HFFc6 (cell line): ENCODE data around the gene NANOGP8. TPM values are rescaled to one million over a fixed set of nuclear protein-coding genes. Genes with fewer than 3 reads are reported as not detected.
"Not testable (repeated sequence)": the region's sequence is repeated elsewhere in the genome, so short reads cannot be mapped to it uniquely, and the experiment has no call there.

Experiments
- DNase-seq: peaks from one replicate; pipeline ENCODE4 v3.0.0-alpha.2; 2018
- H3K27ac Mint-ChIP-seq: 2 replicates; pipeline ENCODE4 v1.8.0; 2020; ENCODE audit warnings: mild to moderate bottlenecking, mixed read lengths
- H3K27me3 Mint-ChIP-seq: 2 replicates; pipeline ENCODE4 v1.8.0; 2021; ENCODE audit warnings: mild to moderate bottlenecking, moderate library complexity, mixed read lengths; ENCODE audit not compliant: insufficient read depth
- H3K36me3 Mint-ChIP-seq: 2 replicates; pipeline ENCODE4 v1.8.0; 2021; ENCODE audit warnings: low read depth, mixed read lengths
- H3K4me1 Mint-ChIP-seq: 2 replicates; pipeline ENCODE4 v1.8.0; 2020; ENCODE audit warnings: low read depth, mixed read lengths
- H3K4me3 Mint-ChIP-seq: 2 replicates; pipeline ENCODE4 v1.8.0; 2020; ENCODE audit warnings: mild to moderate bottlenecking, moderate library complexity, mixed read lengths
- H3K9me3 Mint-ChIP-seq: 2 replicates; pipeline ENCODE4 v1.8.0; 2020; ENCODE audit warnings: mild to moderate bottlenecking, mixed read lengths
- CTCF ChIP-seq: fragments of 200-600 bp; sonication (generic); IDR thresholded peaks from 2 replicates; pipeline ENCODE4 v1.5.0; 2021; ENCODE audit warnings: antibody characterized with exemption, mild to moderate bottlenecking
- long read RNA-seq: library from polyadenylated mRNA; unstranded; transcript quantifications from one replicate; pipeline ENCODE4 v2.0.0, GENCODE V29; 2019
- total RNA-seq, 6 experiments: library from RNA; stranded (reverse); fragmentation: NEBNext Ultra II Directional; extraction: Animal tissue kit (Norgen Biotek cat#: 25700); gene quantifications; 2 replicates in 1 of 6; 3 replicates in 5 of 6; pipeline ENCODE4 v1.2.3, GENCODE V29; 2021

The NANOGP8 gene
- total RNA-seq: not detected
- long read RNA-seq: 0 reads

- not testable (repeated sequence) for H3K36me3 Mint-ChIP-seq, H3K9me3 Mint-ChIP-seq, DNase-seq, H3K4me3 Mint-ChIP-seq, H3K27me3 Mint-ChIP-seq, H3K27ac Mint-ChIP-seq
- peaks cover 11% of the 10 kb centered on the region for H3K4me1 Mint-ChIP-seq
These were observed at the start of gene NANOGP8 for GRCh38 chr15:35085176-35085919. NANOGP8 (minus strand) TSS chr15:35085295; CDS start chr15:35085110, 185 bp downstream.

- Mint-ChIP-seq H3K27ac (no peak overlapping the region), H3K27me3 (peaks cover 3% of the 10 kb centered on the region), H3K4me3 (no peak overlapping the region), H3K36me3 (no peaks in the 10 kb centered on the region), H3K4me1 (no peaks in the 10 kb centered on the region), H3K9me3 (no peaks in the 10 kb centered on the region)
- TF ChIP-seq CTCF: no peak
- no peak for DNase-seq
These were observed 49.2 kb upstream of the NANOGP8 start for GRCh38 chr15:35134299-35134698.

- H3K27me3 Mint-ChIP-seq: peaks cover 5% of the 10 kb centered on the region
- H3K4me1 Mint-ChIP-seq: no peaks in the 10 kb centered on the region
These were observed 45.1 kb upstream of the NANOGP8 start for GRCh38 chr15:35130245-35130644.

GRCh38 chr15:35129361-35129760 lies 44.3 kb upstream of the NANOGP8 start:
- H3K9me3 Mint-ChIP-seq: no peaks in the 10 kb centered on the region
- TF ChIP-seq CTCF: no peak
- no peak overlapping the region for H3K27ac Mint-ChIP-seq
- no peak overlapping the region for H3K4me3 Mint-ChIP-seq
- H3K36me3 Mint-ChIP-seq: 0 out of 2 replicates have a peak, but pooled peaks cover 7% of the 10 kb centered on the region
- no peaks in the 10 kb centered on the region for H3K4me1 Mint-ChIP-seq
- H3K27me3 Mint-ChIP-seq: peaks cover 5% of the 10 kb centered on the region
- DNase-seq: no peak

More at GRCh38 chr15:35130245-35130644, 45.1 kb upstream of the NANOGP8 start:
- Mint-ChIP-seq H3K36me3 (0 out of 2 replicates have a peak, but pooled peaks cover 7% of the 10 kb centered on the region), H3K4me3 (no peak overlapping the region), H3K9me3 (no peaks in the 10 kb centered on the region), H3K27ac (no peak overlapping the region)
- no peak for DNase-seq
- TF ChIP-seq CTCF: no peak

- no peak overlapping the region for H3K4me3 Mint-ChIP-seq
- H3K36me3 Mint-ChIP-seq: 0 out of 2 replicates have a peak, but pooled peaks cover 7% of the 10 kb centered on the region
- H3K9me3 Mint-ChIP-seq: no peaks in the 10 kb centered on the region
- no peaks in the 10 kb centered on the region for H3K4me1 Mint-ChIP-seq
- no peak for TF ChIP-seq CTCF
- H3K27ac Mint-ChIP-seq: no peak overlapping the region
- no peak for DNase-seq
- H3K27me3 Mint-ChIP-seq: peaks cover 5% of the 10 kb centered on the region
These were observed 42.6 kb upstream of the NANOGP8 start for GRCh38 chr15:35127717-35128116.

- no peak overlapping the region for H3K27ac Mint-ChIP-seq
- DNase-seq: no peak
- H3K9me3 Mint-ChIP-seq: no peaks in the 10 kb centered on the region
- H3K27me3 Mint-ChIP-seq: peaks cover 3% of the 10 kb centered on the region
- H3K4me1 Mint-ChIP-seq: no peaks in the 10 kb centered on the region
- H3K4me3 Mint-ChIP-seq: no peak overlapping the region
- H3K36me3 Mint-ChIP-seq: 0 out of 2 replicates have a peak, but pooled peaks cover 7% of the 10 kb centered on the region
- TF ChIP-seq CTCF: no peak
These were observed 41.1 kb upstream of the NANOGP8 start for GRCh38 chr15:35126236-35126635.
